ENCODE measurements around the gene ASXL1.

- TF ChIP-seq CTCF (conservative IDR thresholded peaks at IDR 0.05 in 1 of 2, IDR thresholded peaks at IDR 0.05 in 1 of 2; ENCODE audit: extremely low read depth in 1 of 2, insufficient read depth in 1 of 2, low read depth in 1 of 2, low read length in 2 of 2) (no peak), EZH2 (IDR thresholded peaks at IDR 0.05; ENCODE audit: borderline replicate concordance, low read length) (no peak)
Observed at GRCh38 chr20:32462900-32463641, 104.9 kb downstream of the ASXL1 start.

Measured in mammary epithelial cell (primary cell).